Iris pigment epithelial cell (primary cell): Measurements from ENCODE around the gene PRKAR2B.
"Not testable (repeated sequence)": the region's sequence is repeated elsewhere in the genome, so short reads cannot be mapped to it uniquely, and the experiment has no call there.

Source experiments
- DNase-seq: peaks from one replicate; pipeline ENCODE4 v3.0.0-alpha.2; 2011; ENCODE audit warnings: low read depth

PRKAR2B gene

GRCh38 chr7:107048783-107049418 lies 4.4 kb downstream of the PRKAR2B start:
- no peak for DNase-seq

GRCh38 chr7:107049480-107049879 lies 5.0 kb downstream of the PRKAR2B start:
- DNase-seq: no peak

- no peak for DNase-seq
These were observed 5.5 kb downstream of the PRKAR2B start for GRCh38 chr7:107049971-107050532.

GRCh38 chr7:107051376-107051775 lies 6.9 kb downstream of the PRKAR2B start:
- DNase-seq: peak; percentile 44

- not testable (repeated sequence) for DNase-seq
These were observed 10.5 kb downstream of the PRKAR2B start for GRCh38 chr7:107054965-107055364.

GRCh38 chr7:107056058-107056457 lies 11.6 kb downstream of the PRKAR2B start:
- DNase-seq: not testable (repeated sequence)

- no peak for DNase-seq
These were observed 12.4 kb downstream of the PRKAR2B start for GRCh38 chr7:107056728-107057473.

- DNase-seq: no peak
These were observed 12.9 kb downstream of the PRKAR2B start for GRCh38 chr7:107057474-107057833.

- DNase-seq: no peak
These were observed 15.0 kb downstream of the PRKAR2B start for GRCh38 chr7:107059468-107059867.

GRCh38 chr7:107063245-107064120 lies 19.0 kb downstream of the PRKAR2B start:
- DNase-seq: no peak

GRCh38 chr7:107064255-107064654 lies 19.8 kb downstream of the PRKAR2B start:
- no peak for DNase-seq

- no peak for DNase-seq
These were observed 21.4 kb downstream of the PRKAR2B start for GRCh38 chr7:107065929-107066247.

GRCh38 chr7:107068156-107068555 lies 23.7 kb downstream of the PRKAR2B start:
- DNase-seq: peak; percentile 59

- peak; percentile 31 for DNase-seq
These were observed 25.0 kb downstream of the PRKAR2B start for GRCh38 chr7:107069457-107069856.

GRCh38 chr7:107070710-107071109 lies 26.2 kb downstream of the PRKAR2B start:
- DNase-seq: no peak

GRCh38 chr7:107071129-107071528 lies 26.6 kb downstream of the PRKAR2B start:
- DNase-seq: no peak

GRCh38 chr7:107072133-107072532 lies 27.6 kb downstream of the PRKAR2B start:
- no peak for DNase-seq

GRCh38 chr7:107075863-107076574 lies 31.5 kb downstream of the PRKAR2B start:
- DNase-seq: no peak

- peak; percentile 24 for DNase-seq
These were observed 32.5 kb downstream of the PRKAR2B start for GRCh38 chr7:107076781-107077698.

- no peak for DNase-seq
These were observed 33.4 kb downstream of the PRKAR2B start for GRCh38 chr7:107077699-107078516.
